ENCODE results near the gene REM2.

- TF ChIP-seq CTCF (IDR thresholded peaks at IDR 0.05) (no peak), POLR2A (IDR thresholded peaks at IDR 0.05; ENCODE audit: low read depth) (no peak)
Measured at GRCh38 chr14:22920697-22921096, 37.7 kb downstream of the REM2 start.

Data from esophagus muscularis mucosa (tissue), 3 donors.